Astrocyte of the cerebellum (primary cell): ENCODE measurements around the gene NOCT.
"Not testable (repeated sequence)": the region's sequence is repeated elsewhere in the genome, so short reads cannot be mapped to it uniquely, and the experiment has no call there.

ENCODE experiments used
- DNase-seq: peaks from one replicate; pipeline ENCODE4 v3.0.0-alpha.2; 2011; ENCODE audit warnings: low read depth
- H3K4me3 ChIP-seq: 2 replicates; pipeline ENCODE4 v1.5.1; 2011; ENCODE audit warnings: mild to moderate bottlenecking, low read depth, low read length, moderate library complexity
- CTCF ChIP-seq: IDR thresholded peaks from 2 replicates; pipeline ENCODE4 v1.5.1; 2012; ENCODE audit warnings: low read length, low read depth, moderate library complexity, mild to moderate bottlenecking; ENCODE audit errors: missing control alignments
- in situ Hi-C: cut with HindIII; loops from 2 replicates; pipeline ENCODE4 v1.10.0; 2017; ENCODE audit warnings: low sequenced_read_pairs

The NOCT gene

GRCh38 chr4:138992676-138993075 is 22.9 kb upstream of the NOCT start:
- in situ Hi-C loops = no loop called here
- DNase-seq = no peak
- H3K4me3 ChIP-seq = no peak overlapping the region
- TF ChIP-seq CTCF = no peak

- in situ Hi-C loops = no loop called here
- DNase-seq = no peak
- TF ChIP-seq CTCF = no peak
- H3K4me3 ChIP-seq = no peak overlapping the region
Measured at GRCh38 chr4:138996090-138996489, 19.5 kb upstream of the NOCT start.

- in situ Hi-C loops = no loop called here
- DNase-seq = no peak
- TF ChIP-seq CTCF = no peak
- no peak overlapping the region for H3K4me3 ChIP-seq
Measured at GRCh38 chr4:138999666-139000065, 15.9 kb upstream of the NOCT start.

GRCh38 chr4:139000134-139000533 is 15.4 kb upstream of the NOCT start:
- DNase-seq, H3K4me3 ChIP-seq, in situ Hi-C loops: not testable (repeated sequence)

- H3K4me3 ChIP-seq, in situ Hi-C loops, DNase-seq: not testable (repeated sequence)
Measured at GRCh38 chr4:139001430-139001829, 14.2 kb upstream of the NOCT start.

- H3K4me3 ChIP-seq, in situ Hi-C loops, DNase-seq: not testable (repeated sequence)
Measured at GRCh38 chr4:139003668-139004067, 11.9 kb upstream of the NOCT start.

- no peak for DNase-seq
- TF ChIP-seq CTCF = no peak
- in situ Hi-C loops = no loop called here
- H3K4me3 ChIP-seq = no peak overlapping the region
Measured at GRCh38 chr4:139005774-139006173, 9.8 kb upstream of the NOCT start.

GRCh38 chr4:139007640-139008039 is 7.9 kb upstream of the NOCT start:
- in situ Hi-C loops = no loop called here
- TF ChIP-seq CTCF = no peak
- no peak for DNase-seq

GRCh38 chr4:139008278-139008677 is 7.3 kb upstream of the NOCT start:
- in situ Hi-C loops, H3K4me3 ChIP-seq, DNase-seq: not testable (repeated sequence)

More at GRCh38 chr4:139007640-139008039, 7.9 kb upstream of the NOCT start:
- H3K4me3 ChIP-seq = no peak overlapping the region
